ENCODE results near the gene RNF40. TPM values are rescaled to one million over a fixed set of nuclear protein-coding genes. Genes with fewer than 3 reads are reported as not detected.

Gene RNF40
- total RNA-seq, 4 donors from 2014 or later: 53.8 to 81.1 (median 73.4) TPM

DNA sequence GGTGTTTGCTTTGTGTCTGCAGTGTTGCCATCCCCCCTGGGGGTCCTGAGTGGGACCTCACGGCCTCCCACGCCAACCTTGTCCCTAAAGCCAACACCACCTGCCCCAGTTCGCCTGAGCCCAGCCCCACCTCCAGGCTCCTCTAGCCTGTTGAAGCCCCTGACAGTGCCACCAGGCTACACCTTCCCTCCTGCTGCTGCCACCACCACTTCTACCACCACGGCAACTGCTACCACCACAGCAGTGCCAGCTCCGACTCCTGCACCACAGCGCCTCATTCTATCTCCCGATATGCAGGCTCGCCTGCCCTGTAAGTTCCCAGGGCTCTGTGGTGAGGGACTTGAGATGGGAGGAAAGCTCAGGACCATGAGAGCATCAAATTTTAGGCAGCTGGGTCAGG lies 41.0 kb upstream of the RNF40 start:
- H3K9me3 ChIP-seq: no peaks in the 10 kb centered on the region

DNA sequence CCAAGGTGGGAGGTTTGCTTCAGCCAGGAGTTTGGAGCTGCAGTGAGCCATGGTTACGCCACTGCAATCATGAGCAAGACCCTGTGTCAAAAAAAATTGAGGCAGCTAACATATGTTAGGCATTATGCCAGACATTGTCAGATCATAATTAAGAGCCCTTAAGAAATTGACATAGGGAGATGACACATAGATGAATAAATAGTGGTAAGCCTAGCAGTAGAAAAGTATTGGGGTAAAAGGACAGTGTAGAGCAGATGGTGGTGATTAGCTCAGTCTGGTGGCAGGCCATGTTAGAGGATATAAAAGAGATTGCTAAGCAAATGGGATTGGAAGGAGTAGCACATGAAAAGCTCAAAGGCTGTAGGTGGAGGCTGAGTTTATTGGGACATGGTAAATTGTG lies 40.5 kb upstream of the RNF40 start:
- Histone ChIP-seq H3K27ac (no peak overlapping the region), H3K36me3 (peaks cover 62 to 100% (median 85%) of the 10 kb centered on the region in 3 donors), H3K4me3 (no peak overlapping the region), H3K27me3 (no peaks in the 10 kb centered on the region), H3K9me3 (no peaks in the 10 kb centered on the region), H3K4me1 (no peaks in the 10 kb centered on the region)
- no peak for DNase-seq
- intact Hi-C loops (cut with DNase I): no loop called here
- no peak for TF ChIP-seq POLR2A (IDR thresholded peaks at IDR 0.05)
- TF ChIP-seq, protein P1, sequence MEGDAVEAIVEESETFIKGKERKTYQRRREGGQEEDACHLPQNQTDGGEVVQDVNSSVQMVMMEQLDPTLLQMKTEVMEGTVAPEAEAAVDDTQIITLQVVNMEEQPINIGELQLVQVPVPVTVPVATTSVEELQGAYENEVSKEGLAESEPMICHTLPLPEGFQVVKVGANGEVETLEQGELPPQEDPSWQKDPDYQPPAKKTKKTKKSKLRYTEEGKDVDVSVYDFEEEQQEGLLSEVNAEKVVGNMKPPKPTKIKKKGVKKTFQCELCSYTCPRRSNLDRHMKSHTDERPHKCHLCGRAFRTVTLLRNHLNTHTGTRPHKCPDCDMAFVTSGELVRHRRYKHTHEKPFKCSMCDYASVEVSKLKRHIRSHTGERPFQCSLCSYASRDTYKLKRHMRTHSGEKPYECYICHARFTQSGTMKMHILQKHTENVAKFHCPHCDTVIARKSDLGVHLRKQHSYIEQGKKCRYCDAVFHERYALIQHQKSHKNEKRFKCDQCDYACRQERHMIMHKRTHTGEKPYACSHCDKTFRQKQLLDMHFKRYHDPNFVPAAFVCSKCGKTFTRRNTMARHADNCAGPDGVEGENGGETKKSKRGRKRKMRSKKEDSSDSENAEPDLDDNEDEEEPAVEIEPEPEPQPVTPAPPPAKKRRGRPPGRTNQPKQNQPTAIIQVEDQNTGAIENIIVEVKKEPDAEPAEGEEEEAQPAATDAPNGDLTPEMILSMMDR (IDR thresholded peaks at IDR 0.05): no peak
- 88 to 100% methylated on average over 1 of the region's 1 CpG for WGBS, 2 donors

More for the DNA sequence above, 41.0 kb upstream of the RNF40 start:
- H3K27me3 ChIP-seq: no peaks in the 10 kb centered on the region
- no peak for DNase-seq
- 92 to 93% methylated on average over 3 of the region's 8 CpGs for WGBS, 2 donors
- H3K27ac ChIP-seq: no peak overlapping the region
- no peak for TF ChIP-seq POLR2A (IDR thresholded peaks at IDR 0.05)
- TF ChIP-seq, protein P1 (IDR thresholded peaks at IDR 0.05): no peak
- H3K4me3 ChIP-seq: no peak overlapping the region
- peaks cover 62 to 100% (median 87%) of the 10 kb centered on the region in 3 donors for H3K36me3 ChIP-seq
- intact Hi-C loops (cut with DNase I): no loop called here
- H3K4me1 ChIP-seq: no peaks in the 10 kb centered on the region

DNA sequence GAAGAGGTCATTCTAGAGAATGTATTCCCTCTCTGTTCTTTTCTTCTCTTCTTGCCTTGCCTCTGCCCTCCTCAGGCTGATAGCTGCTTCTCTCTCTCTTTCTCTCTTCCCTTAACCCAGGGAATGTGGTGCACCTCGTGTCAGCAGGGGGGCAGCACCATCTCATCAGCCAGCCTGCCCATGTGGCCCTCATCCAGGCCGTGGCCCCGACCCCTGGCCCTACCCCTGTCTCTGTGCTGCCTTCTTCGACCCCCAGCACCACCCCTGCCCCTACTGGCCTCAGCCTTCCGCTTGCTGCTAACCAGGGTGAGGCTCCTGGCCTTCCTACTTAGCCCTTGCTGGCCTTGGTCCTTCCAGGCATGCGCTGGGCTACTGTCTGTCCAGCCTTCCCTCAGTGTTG lies 39.7 kb upstream of the RNF40 start:
- Histone ChIP-seq H3K27ac (no peak overlapping the region), H3K9me3 (no peaks in the 10 kb centered on the region), H3K4me1 (no peaks in the 10 kb centered on the region), H3K4me3 (no peak overlapping the region), H3K36me3 (peaks cover 62 to 100% (median 80%) of the 10 kb centered on the region in 3 donors), H3K27me3 (no peaks in the 10 kb centered on the region)
- WGBS, 2 donors: 70 to 73% methylated on average over 6 of the region's 6 CpGs
- no peak for TF ChIP-seq POLR2A (IDR thresholded peaks at IDR 0.05)
- TF ChIP-seq, protein P1 (IDR thresholded peaks at IDR 0.05): no peak
- intact Hi-C loops (cut with DNase I): no loop called here
- no peak for DNase-seq

DNA sequence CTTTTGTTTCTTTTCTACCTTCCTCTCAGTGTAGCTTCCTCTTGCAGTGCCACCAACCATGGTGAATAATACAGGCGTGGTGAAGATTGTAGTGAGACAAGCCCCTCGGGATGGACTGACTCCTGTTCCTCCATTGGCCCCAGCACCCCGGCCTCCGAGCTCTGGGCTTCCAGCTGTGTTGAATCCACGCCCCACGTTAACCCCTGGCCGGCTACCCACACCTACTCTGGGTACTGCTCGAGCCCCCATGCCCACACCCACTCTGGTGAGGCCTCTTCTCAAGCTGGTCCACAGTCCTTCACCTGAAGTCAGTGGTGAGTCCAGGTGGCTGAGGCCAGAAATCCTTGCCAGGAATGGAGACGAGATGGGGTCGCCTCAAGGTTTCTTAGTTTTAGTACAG lies 39.2 kb upstream of the RNF40 start:
- H3K4me1 ChIP-seq: no peaks in the 10 kb centered on the region
- H3K36me3 ChIP-seq: peaks cover 62 to 100% (median 75%) of the 10 kb centered on the region in 3 donors
- no peak overlapping the region for H3K4me3 ChIP-seq
- TF ChIP-seq, protein P1 (IDR thresholded peaks at IDR 0.05): no peak
- TF ChIP-seq POLR2A (IDR thresholded peaks at IDR 0.05): no peak
- no peaks in the 10 kb centered on the region for H3K27me3 ChIP-seq
- intact Hi-C loops (cut with DNase I): no loop called here
- no peak overlapping the region for H3K27ac ChIP-seq
- 86 to 91% methylated on average over 4 to 10 of the region's 10 CpGs for WGBS, 2 donors
- no peaks in the 10 kb centered on the region for H3K9me3 ChIP-seq
- DNase-seq: no peak

DNA sequence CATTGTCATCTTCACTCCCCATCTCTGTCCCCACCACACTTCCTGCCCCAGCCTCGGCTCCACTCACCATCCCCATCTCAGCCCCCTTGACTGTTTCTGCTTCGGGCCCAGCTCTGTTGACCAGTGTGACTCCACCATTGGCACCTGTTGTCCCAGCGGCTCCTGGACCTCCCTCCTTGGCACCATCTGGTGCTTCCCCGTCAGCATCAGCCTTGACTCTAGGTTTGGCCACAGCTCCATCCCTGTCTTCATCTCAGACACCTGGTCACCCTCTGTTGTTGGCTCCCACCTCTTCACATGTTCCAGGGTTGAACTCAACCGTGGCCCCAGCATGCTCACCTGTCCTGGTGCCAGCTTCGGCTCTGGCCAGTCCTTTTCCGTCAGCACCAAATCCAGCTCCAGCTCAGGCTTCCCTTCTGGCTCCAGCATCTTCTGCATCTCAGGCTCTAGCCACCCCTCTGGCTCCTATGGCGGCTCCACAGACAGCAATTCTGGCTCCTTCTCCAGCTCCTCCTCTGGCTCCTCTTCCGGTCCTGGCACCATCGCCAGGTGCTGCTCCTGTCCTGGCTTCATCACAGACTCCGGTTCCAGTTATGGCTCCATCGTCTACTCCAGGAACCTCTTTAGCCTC lies 38.3 kb upstream of the RNF40 start:
- no peaks in the 10 kb centered on the region for H3K9me3 ChIP-seq
- H3K4me3 ChIP-seq: no peak overlapping the region
- DNase-seq: no peak
- H3K36me3 ChIP-seq: peaks cover 63 to 100% (median 67%) of the 10 kb centered on the region in 3 donors
- H3K27ac ChIP-seq: peak overlapping the region in 2 of 4 donors; percentile 22 to 42
- 89 to 92% methylated on average over 12 of the region's 12 CpGs for WGBS, 2 donors
- H3K27me3 ChIP-seq: no peaks in the 10 kb centered on the region
- TF ChIP-seq, protein P1 (IDR thresholded peaks at IDR 0.05): no peak
- TF ChIP-seq POLR2A (IDR thresholded peaks at IDR 0.05): no peak
- no peaks in the 10 kb centered on the region for H3K4me1 ChIP-seq
- intact Hi-C loops (cut with DNase I): no loop called here
